ENCODE results near the gene GOLGA8F.
"Not testable (repeated sequence)": the region's sequence is repeated elsewhere in the genome, so short reads cannot be mapped to it uniquely, and the experiment has no call there.

DNA sequence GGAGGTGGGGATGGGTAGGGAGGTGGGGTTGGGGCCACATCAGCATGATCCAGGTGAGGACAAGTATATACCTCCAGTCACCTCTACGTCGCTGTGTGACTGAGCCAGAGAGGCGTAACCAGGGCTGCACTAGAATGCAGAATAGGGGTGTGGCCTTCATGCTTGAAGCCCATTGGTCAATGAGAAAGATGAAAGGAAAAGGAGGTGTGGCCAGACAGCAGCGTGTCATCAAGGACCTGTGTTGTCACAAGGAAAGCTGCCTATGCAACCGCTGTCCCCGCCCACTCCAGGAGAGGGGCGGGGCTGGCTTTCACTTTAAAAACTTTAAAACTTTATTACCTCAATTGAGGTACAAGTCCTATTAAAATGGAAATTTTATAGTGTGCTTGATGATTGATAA, 20.5 kb upstream of the GOLGA8F start, which contains the start of gene GOLGA6L24:
- TF ChIP-seq, protein P1, sequence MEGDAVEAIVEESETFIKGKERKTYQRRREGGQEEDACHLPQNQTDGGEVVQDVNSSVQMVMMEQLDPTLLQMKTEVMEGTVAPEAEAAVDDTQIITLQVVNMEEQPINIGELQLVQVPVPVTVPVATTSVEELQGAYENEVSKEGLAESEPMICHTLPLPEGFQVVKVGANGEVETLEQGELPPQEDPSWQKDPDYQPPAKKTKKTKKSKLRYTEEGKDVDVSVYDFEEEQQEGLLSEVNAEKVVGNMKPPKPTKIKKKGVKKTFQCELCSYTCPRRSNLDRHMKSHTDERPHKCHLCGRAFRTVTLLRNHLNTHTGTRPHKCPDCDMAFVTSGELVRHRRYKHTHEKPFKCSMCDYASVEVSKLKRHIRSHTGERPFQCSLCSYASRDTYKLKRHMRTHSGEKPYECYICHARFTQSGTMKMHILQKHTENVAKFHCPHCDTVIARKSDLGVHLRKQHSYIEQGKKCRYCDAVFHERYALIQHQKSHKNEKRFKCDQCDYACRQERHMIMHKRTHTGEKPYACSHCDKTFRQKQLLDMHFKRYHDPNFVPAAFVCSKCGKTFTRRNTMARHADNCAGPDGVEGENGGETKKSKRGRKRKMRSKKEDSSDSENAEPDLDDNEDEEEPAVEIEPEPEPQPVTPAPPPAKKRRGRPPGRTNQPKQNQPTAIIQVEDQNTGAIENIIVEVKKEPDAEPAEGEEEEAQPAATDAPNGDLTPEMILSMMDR (IDR thresholded peaks at IDR 0.05) = not testable (repeated sequence)
- not testable (repeated sequence) for TF ChIP-seq POLR2A, POLR2AphosphoS5 (IDR thresholded peaks at IDR 0.05)

All from prostate gland (tissue), 2 donors.